BJ (cell line): ENCODE results near the gene UQCRC1. TPM values are rescaled to one million over a fixed set of nuclear protein-coding genes. Genes with fewer than 3 reads are reported as not detected.

Experiments
- CTCF ChIA-PET: fragments of 350-600 bp; formaldehyde crosslinking; extraction: SDS; loops from one replicate; lab custom pipeline; 2021; ENCODE audit warnings: antibody characterized with exemption, inconsistent platforms; lab: Yijun Ruan, JAX
- POLR2A ChIA-PET: fragments of 300-600 bp; sonication (Branson Sonifier 250); formaldehyde crosslinking; extraction: SDS; loops from one replicate; lab custom pipeline; 2021; ENCODE audit warnings: antibody characterized with exemption; lab: Charles Lee
- DNase-seq: peaks from one replicate; pipeline ENCODE4 v3.0.0-alpha.2; 2011; ENCODE audit warnings: low read depth
- H3K27me3 ChIP-seq: 2 replicates; pipeline ENCODE4 v1.6.0; 2011; ENCODE audit warnings: low read length; ENCODE audit not compliant: control insufficient read depth, insufficient read depth
- H3K36me3 ChIP-seq: 2 replicates; pipeline ENCODE4 v1.5.1; 2011; ENCODE audit warnings: low read length; ENCODE audit not compliant: control insufficient read depth, insufficient read depth
- H3K4me3 ChIP-seq: 2 replicates; pipeline ENCODE4 v1.5.1; 2011; ENCODE audit warnings: low read depth, mild to moderate bottlenecking, control low read depth, low read length
- CTCF ChIP-seq: IDR thresholded peaks from 2 replicates; pipeline ENCODE4 v1.5.1; 2011; ENCODE audit warnings: low read depth, mild to moderate bottlenecking, control low read depth, inconsistent platforms, low read length, moderate library complexity; ENCODE audit not compliant: insufficient read depth
- polyA plus RNA-seq: library from polyadenylated mRNA; depleted of rRNA; stranded (reverse); fragments of >200 nt; gene quantifications from 2 replicates; pipeline ENCODE4 v1.2.3, GENCODE V29; 2011

The UQCRC1 gene
- polyA plus RNA-seq, 1 experiment: 662 TPM

- no peaks in the 10 kb centered on the region for H3K27me3 ChIP-seq
- TF ChIP-seq CTCF: no peak
- POLR2A ChIA-PET: no interaction called here
- H3K4me3 ChIP-seq: no peak overlapping the region
- CTCF ChIA-PET: interaction anchor here (1.2 to 1.5 kb wide), 2 partner anchors 16 to 32 kb away, joined by 3 read pairs; no protein-coding TSS in a partner anchor
- H3K36me3 ChIP-seq: no peaks in the 10 kb centered on the region
- DNase-seq: no peak
Measured at GRCh38 chr3:48655063-48655462, 45.6 kb upstream of the UQCRC1 start.

GRCh38 chr3:48652923-48653715 is 43.7 kb upstream of the UQCRC1 start:
- no peak for DNase-seq
- ChIA-PET CTCF (interaction anchor here (0.9 to 1.5 kb wide), 3 partner anchors 14 to 95 kb away, joined by 3 to 5 read pairs (median 3); partner anchors contain the start of gene SLC26A6), POLR2A (no interaction called here)
- TF ChIP-seq CTCF: no peak
- Histone ChIP-seq H3K4me3 (no peak overlapping the region), H3K27me3 (no peaks in the 10 kb centered on the region), H3K36me3 (no peaks in the 10 kb centered on the region)

DNA sequence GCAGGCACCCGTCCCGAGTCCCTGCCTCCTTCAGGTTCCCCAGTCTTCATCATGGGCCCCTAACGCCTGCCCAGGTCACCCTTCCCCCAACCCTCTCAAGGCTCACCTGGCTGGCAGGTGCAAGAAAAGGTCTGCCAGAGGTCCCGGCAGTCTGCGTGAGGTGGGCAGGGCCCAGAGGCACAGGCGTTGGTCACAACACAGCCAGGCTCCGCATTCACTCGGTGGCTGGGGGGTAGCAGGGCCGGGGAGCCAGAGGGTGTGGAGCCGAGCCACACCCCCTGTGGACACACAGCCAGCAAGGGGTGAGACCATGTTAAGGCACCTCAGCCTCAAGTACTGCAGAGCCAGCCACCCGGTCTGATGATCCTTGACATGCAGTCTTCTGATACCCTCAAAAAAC is 42.3 kb upstream of the UQCRC1 start:
- ChIA-PET CTCF (interaction anchor here (1.5 kb wide), 1 partner anchor 16 kb away, joined by 5 read pairs; the partner anchor contains the start of gene SLC26A6), POLR2A (no interaction called here)
- TF ChIP-seq CTCF: no peak
- H3K36me3 ChIP-seq: no peaks in the 10 kb centered on the region
- H3K27me3 ChIP-seq: no peaks in the 10 kb centered on the region
- DNase-seq: no peak
- H3K4me3 ChIP-seq: no peak overlapping the region

GRCh38 chr3:48650723-48651122 is 41.3 kb upstream of the UQCRC1 start:
- no peak overlapping the region for H3K4me3 ChIP-seq
- POLR2A ChIA-PET: no interaction called here

More at GRCh38 chr3:48650723-48651122, 41.3 kb upstream of the UQCRC1 start:
- TF ChIP-seq CTCF: no peak
- H3K36me3 ChIP-seq: no peaks in the 10 kb centered on the region
- CTCF ChIA-PET: interaction anchor here (1.5 kb wide), 1 partner anchor 15 kb away, joined by 5 read pairs; the partner anchor contains the start of gene SLC26A6
- no peak for DNase-seq
- no peaks in the 10 kb centered on the region for H3K27me3 ChIP-seq
